ENCODE results near the gene PDZD11. TPM values are rescaled to one million over a fixed set of nuclear protein-coding genes. Genes with fewer than 3 reads are reported as not detected.

The PDZD11 gene, protein sequence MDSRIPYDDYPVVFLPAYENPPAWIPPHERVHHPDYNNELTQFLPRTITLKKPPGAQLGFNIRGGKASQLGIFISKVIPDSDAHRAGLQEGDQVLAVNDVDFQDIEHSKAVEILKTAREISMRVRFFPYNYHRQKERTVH
- 86.7 to 102 TPM (median 88.6 TPM) in 5 replicates for total RNA-seq (2022; extraction: Qiagen RNA extraction; ENCODE audit: low read depth)

DNA sequence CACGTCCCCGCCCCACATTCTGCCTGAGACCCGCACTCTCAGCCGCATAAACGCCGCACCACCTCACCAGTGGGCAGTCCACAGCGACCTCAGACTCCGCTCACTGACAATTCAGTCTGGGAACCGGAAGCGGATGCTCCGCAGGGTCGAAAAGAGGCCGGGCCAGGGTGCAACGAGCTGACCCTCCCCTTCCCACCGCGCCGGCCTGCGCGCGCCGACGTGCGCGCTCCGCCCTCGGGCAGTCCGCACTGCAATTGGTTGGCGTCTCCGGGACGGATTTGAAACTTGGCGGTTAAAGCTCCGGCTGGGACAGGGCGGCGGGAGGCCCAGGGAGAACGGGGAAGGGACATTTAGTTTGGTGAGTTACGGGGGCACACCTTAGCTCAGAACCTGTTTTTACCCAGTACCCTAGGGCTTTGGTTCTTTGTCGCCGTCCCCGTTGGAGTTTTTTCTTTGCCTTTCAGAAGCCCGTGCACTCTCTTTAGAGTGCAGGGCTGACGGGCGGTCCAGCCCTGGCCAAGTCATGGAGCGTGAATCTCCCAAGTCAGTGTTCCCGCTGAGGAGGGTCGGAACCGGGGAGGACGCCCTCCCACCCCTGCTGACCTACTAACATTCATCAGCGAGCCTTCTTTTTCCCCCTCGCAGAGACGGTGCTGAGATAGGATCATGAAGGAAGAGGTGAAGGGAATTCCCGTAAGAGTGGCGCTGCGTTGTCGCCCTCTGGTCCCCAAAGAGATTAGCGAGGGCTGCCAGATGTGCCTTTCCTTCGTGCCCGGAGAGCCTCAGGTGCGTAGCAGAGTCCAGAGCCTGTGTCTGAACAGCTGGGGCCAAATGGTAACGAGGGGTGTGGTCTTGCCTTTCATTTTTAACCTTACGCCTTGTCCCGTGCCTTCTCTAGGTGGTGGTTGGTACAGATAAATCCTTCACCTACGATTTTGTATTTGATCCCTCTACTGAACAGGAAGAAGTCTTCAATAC is at the start of gene PDZD11, which contains the start of gene KIF4A:
Gene PDZD11, minus strand, starts transcription at position 135 of the 978 bp plus-strand sequence. CDS start 586 bp downstream, outside the sequence.
Gene KIF4A, plus strand, starts transcription at position 312 of the 978 bp plus-strand sequence. Its CDS starts 355 bp downstream, at position 667.

DNA sequence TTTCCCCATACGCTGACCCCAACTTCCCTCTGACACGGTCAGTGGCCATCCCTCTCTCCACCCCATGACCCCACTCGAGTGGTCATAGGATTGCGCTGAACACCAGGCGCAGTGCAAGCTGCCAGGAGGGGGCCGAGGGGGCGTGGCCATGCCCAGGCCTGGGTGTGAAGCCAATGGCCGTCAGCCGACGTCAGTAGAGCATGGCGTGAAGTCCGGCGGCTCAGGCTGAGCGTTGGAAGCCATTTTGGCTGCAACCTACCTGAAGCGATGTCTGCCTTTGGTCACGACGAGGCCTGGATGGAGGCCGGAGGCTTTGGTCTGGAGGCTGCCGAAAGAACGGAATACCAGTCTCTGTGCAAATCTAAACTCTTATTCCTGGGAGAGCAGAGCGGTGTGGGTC is 7.8 kb downstream of the PDZD11 start, which contains the start of gene RAB41:
Gene RAB41, plus strand, starts transcription at position 222 of the 400 bp plus-strand sequence. Its CDS starts 46 bp downstream, at position 268.

DNA sequence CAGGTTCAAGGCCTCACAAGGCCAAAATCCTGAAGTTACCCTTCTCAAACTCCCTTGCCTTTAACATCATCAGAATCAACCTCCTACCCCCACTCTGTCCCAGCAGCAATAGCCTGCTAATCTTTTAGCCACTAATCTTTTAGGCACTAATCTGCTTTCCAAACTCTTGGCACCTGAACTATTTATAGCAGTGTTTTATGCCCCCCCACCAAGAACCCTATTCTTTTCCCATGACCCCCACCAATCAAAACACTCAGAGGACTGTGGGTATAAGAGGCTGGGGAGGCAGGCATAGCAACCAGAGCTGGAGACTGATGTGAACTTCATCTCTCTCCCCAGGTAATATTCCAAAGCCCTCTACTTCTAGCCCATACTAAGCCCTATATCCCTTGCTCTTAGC is 21.7 kb downstream of the PDZD11 start, which contains the start of gene ARR3:
Gene ARR3, plus strand, starts transcription at position 301 of the 400 bp plus-strand sequence. CDS start 1,052 bp downstream, outside the sequence.

DNA sequence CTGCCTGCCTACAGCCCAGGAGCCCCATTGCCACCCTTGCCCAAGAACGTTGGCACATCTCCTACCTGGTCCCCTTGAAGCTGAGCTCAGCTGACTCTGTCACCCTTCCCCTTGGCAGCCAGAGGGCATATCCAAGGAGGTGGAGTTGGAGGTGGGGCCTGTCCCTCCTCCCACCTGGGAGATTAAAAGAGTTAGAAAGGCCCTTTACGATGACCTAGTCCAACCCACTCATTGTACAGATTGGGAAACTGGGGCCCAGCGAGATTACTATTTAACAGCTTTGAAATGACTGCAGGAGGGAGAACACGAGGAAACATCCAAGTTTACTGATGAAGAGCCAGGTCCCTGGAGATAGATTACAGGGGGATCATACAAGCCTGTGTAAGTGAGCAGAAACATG is 29.6 kb downstream of the PDZD11 start, which contains the start of gene P2RY4:
Gene P2RY4, minus strand, starts transcription at position 101 of the 400 bp plus-strand sequence. CDS start 580 bp downstream, outside the sequence.

Other genes with a start within 250 kb of the PDZD11 start
- gene AWAT2, start 240.0 kb downstream of the PDZD11 start, total RNA-seq (2022; extraction: Qiagen RNA extraction; ENCODE audit: low read depth), result not detected in 5 replicates
- gene OTUD6A, start 227.5 kb downstream of the PDZD11 start, total RNA-seq (2022; extraction: Qiagen RNA extraction; ENCODE audit: low read depth), result not detected in 5 replicates
- gene IGBP1, start 156.5 kb downstream of the PDZD11 start, total RNA-seq (2022; extraction: Qiagen RNA extraction; ENCODE audit: low read depth), result 57.5 to 71.2 TPM (median 66.6 TPM) in 5 replicates
- not detected in 5 replicates for gene DGAT2L6, start 112.4 kb downstream of the PDZD11 start, total RNA-seq (2022; extraction: Qiagen RNA extraction; ENCODE audit: low read depth)
- not detected in 5 replicates for gene AWAT1, start 55.3 kb downstream of the PDZD11 start, total RNA-seq (2022; extraction: Qiagen RNA extraction; ENCODE audit: low read depth)
- 0.06 TPM in 1 of 5 replicates, not detected in the others for gene P2RY4, start 29.7 kb downstream of the PDZD11 start, total RNA-seq (2022; extraction: Qiagen RNA extraction; ENCODE audit: low read depth)
- not detected in 5 replicates for gene ARR3, start 21.6 kb downstream of the PDZD11 start, total RNA-seq (2022; extraction: Qiagen RNA extraction; ENCODE audit: low read depth)
- gene RAB41, start 7.8 kb downstream of the PDZD11 start, total RNA-seq (2022; extraction: Qiagen RNA extraction; ENCODE audit: low read depth), result not detected in 5 replicates
- gene KIF4A, start 177 bp upstream of the PDZD11 start, total RNA-seq (2022; extraction: Qiagen RNA extraction; ENCODE audit: low read depth), result 24.2 to 29.0 TPM (median 27.9 TPM) in 5 replicates
- 0.06 TPM in 1 of 5 replicates, not detected in the others for gene GDPD2, start 133.4 kb upstream of the PDZD11 start, total RNA-seq (2022; extraction: Qiagen RNA extraction; ENCODE audit: low read depth)
- 2.9 to 5.0 TPM (median 3.1 TPM) in 5 replicates for gene DLG3, start 154.9 kb upstream of the PDZD11 start, total RNA-seq (2022; extraction: Qiagen RNA extraction; ENCODE audit: low read depth)